Hepatocyte (in vitro differentiated cells): ENCODE results near the gene NAB2. TPM values are rescaled to one million over a fixed set of nuclear protein-coding genes. Genes with fewer than 3 reads are reported as not detected.

Experiments used
- DNase-seq: peaks from one replicate; pipeline ENCODE4 v3.0.0-alpha.2; 2016; ENCODE audit warnings: low spot score
- H2AFZ ChIP-seq: fragments of 200-600 bp; sonication (generic); 2 replicates; pipeline ENCODE4 v1.6.0; 2016; ENCODE audit warnings: antibody characterized with exemption, mild to moderate bottlenecking
- H3K27ac ChIP-seq: fragments of 200-600 bp; sonication (generic); 2 replicates; pipeline ENCODE4 v1.5.1; 2016; ENCODE audit warnings: mild to moderate bottlenecking
- H3K27me3 ChIP-seq: fragments of 200-600 bp; sonication (generic); 2 replicates; pipeline ENCODE4 v1.6.1; 2016
- H3K36me3 ChIP-seq: fragments of 200-600 bp; sonication (generic); replicated peaks from 2 replicates; pipeline ENCODE4 v1.5.1; 2016; ENCODE audit warnings: low read depth; ENCODE audit not compliant: insufficient read depth
- H3K4me1 ChIP-seq: fragments of 200-600 bp; sonication (generic); 2 replicates; pipeline ENCODE4 v1.5.1; 2016; ENCODE audit warnings: mild to moderate bottlenecking, moderate library complexity; ENCODE audit not compliant: insufficient read depth
- H3K4me2 ChIP-seq: fragments of 200-600 bp; sonication (generic); 2 replicates; pipeline ENCODE4 v1.6.0; 2016
- H3K4me3 ChIP-seq: fragments of 200-600 bp; sonication (generic); 2 replicates; pipeline ENCODE4 v1.5.1; 2016; ENCODE audit warnings: mild to moderate bottlenecking
- H3K79me2 ChIP-seq: fragments of 200-600 bp; sonication (generic); 2 replicates; pipeline ENCODE4 v1.6.0; 2017; ENCODE audit warnings: mild to moderate bottlenecking
- H3K9me2 ChIP-seq: fragments of 200-600 bp; sonication (generic); replicated peaks from 2 replicates; pipeline ENCODE4 v1.6.0; 2017; ENCODE audit warnings: mild to moderate bottlenecking; ENCODE audit not compliant: insufficient read depth
- H3K9me3 ChIP-seq: fragments of 200-600 bp; sonication (generic); 2 replicates; pipeline ENCODE4 v1.5.1; 2016; ENCODE audit warnings: low read depth, mild to moderate bottlenecking
- H4K20me1 ChIP-seq: fragments of 200-600 bp; sonication (generic); 2 replicates; pipeline ENCODE4 v1.6.0; 2016; ENCODE audit warnings: mild to moderate bottlenecking; ENCODE audit not compliant: insufficient read depth, poor library complexity, severe bottlenecking
- EZH2 ChIP-seq: fragments of 200-600 bp; sonication (generic); IDR thresholded peaks from 2 replicates; pipeline ENCODE4 v1.6.1; 2016; ENCODE audit warnings: antibody characterized with exemption, mild to moderate bottlenecking, borderline replicate concordance
- EZH2phosphoT487 ChIP-seq: fragments of 200-600 bp; sonication (generic); IDR thresholded peaks from one replicate; pipeline ENCODE4 v1.6.1; 2018; ENCODE audit warnings: antibody characterized with exemption, mild to moderate bottlenecking, low read depth, moderate library complexity; ENCODE audit not compliant: unreplicated experiment, severe bottlenecking
- WGBS: methylation state at CpG from one replicate; pipeline ENCODE4 v1.1.6; 2016; ENCODE audit warnings: low lambda C conversion rate; ENCODE audit errors: missing lambda C conversion rate; 5-methylcytosine and 5-hydroxymethylcytosine counted together
- polyA plus RNA-seq: library from polyadenylated mRNA; unstranded; fragments of >200 nt; fragmentation: Nextera tagmentation; extraction: Ambion mirVana; gene quantifications from 2 replicates; pipeline ENCODE4 v1.2.1, GENCODE V29; 2016
- total RNA-seq: library from RNA; depleted of rRNA; stranded (reverse); fragments of >200 nt; gene quantifications from 2 replicates; pipeline ENCODE4 v1.2.3, GENCODE V29; 2014
- TF ChIP-seq, protein P1 (sequence below): fragments of 200-600 bp; sonication (generic); IDR thresholded peaks from 2 replicates; pipeline ENCODE4 v1.5.1; 2016; ENCODE audit warnings: antibody characterized with exemption, mild to moderate bottlenecking; ENCODE audit not compliant: poor library complexity

NAB2 gene
- total and polyA plus RNA-seq, 2 experiments from 2014 or later: 12.3 to 21.9 TPM

DNA sequence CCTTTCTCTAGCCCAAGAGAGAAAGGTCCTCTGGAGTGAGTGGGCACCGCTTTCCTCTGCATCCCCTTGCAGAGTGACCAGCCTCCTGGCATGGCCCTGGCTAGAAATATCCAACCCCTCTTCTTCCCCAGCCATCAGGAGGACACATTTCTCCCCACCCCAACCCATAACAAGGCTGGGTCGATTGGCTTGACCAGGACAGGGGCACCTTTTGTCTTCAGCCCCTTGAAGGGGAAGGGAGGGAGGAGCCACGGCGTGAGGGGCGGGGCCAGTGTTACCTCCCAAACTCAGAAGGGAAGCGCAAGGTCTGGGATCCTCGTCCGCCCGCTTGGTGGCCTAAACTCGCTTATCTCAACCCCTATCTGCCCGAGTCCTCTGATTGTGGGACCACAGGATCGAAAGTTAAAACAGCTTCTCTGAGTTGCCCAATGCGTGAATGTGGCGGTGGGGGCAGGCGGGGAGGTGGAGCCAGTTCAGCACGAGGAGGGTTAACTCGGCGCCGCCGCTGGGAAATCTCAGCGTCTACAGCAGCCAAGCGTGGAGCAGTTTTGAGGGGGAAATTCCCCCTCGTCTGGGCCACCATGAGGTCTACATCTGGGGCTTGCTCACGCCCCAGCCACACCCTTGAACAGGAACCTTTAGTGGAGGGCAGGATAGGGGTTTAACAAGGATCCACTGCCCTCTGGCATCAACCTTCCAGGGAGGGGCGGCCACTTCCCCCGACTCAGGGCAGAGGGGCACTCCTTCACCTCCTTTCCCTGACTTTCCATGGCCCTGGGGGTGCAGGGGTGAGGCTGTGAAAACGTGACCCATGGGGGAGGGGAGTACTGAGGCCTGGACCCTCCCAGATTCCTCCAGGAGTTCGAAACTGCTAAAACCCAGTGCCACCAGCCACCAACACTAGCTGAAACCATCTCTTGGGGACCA is 21.5 kb downstream of the NAB2 start:
- Histone ChIP-seq H3K9me3 (no peaks in the 10 kb centered on the region), H3K27me3 (no peaks in the 10 kb centered on the region), H3K4me3 (peak overlapping the region; percentile 52), H2AFZ (peak overlapping the region; percentile 69), H3K4me2 (peak overlapping the region; percentile 93), H3K9me2 (no peaks in the 10 kb centered on the region), H3K4me1 (peaks cover 30% of the 10 kb centered on the region), H3K27ac (peak overlapping the region; percentile 100), H3K79me2 (peaks cover 26% of the 10 kb centered on the region), H3K36me3 (no peaks in the 10 kb centered on the region), H4K20me1 (peaks cover 10% of the 10 kb centered on the region)
- TF ChIP-seq EZH2phosphoT487: no peak
- TF ChIP-seq, protein P1, sequence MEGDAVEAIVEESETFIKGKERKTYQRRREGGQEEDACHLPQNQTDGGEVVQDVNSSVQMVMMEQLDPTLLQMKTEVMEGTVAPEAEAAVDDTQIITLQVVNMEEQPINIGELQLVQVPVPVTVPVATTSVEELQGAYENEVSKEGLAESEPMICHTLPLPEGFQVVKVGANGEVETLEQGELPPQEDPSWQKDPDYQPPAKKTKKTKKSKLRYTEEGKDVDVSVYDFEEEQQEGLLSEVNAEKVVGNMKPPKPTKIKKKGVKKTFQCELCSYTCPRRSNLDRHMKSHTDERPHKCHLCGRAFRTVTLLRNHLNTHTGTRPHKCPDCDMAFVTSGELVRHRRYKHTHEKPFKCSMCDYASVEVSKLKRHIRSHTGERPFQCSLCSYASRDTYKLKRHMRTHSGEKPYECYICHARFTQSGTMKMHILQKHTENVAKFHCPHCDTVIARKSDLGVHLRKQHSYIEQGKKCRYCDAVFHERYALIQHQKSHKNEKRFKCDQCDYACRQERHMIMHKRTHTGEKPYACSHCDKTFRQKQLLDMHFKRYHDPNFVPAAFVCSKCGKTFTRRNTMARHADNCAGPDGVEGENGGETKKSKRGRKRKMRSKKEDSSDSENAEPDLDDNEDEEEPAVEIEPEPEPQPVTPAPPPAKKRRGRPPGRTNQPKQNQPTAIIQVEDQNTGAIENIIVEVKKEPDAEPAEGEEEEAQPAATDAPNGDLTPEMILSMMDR: peak; percentile 3
- WGBS: 4% methylated on average over 27 of the region's 28 CpGs
- DNase-seq: peak; percentile 70

DNA sequence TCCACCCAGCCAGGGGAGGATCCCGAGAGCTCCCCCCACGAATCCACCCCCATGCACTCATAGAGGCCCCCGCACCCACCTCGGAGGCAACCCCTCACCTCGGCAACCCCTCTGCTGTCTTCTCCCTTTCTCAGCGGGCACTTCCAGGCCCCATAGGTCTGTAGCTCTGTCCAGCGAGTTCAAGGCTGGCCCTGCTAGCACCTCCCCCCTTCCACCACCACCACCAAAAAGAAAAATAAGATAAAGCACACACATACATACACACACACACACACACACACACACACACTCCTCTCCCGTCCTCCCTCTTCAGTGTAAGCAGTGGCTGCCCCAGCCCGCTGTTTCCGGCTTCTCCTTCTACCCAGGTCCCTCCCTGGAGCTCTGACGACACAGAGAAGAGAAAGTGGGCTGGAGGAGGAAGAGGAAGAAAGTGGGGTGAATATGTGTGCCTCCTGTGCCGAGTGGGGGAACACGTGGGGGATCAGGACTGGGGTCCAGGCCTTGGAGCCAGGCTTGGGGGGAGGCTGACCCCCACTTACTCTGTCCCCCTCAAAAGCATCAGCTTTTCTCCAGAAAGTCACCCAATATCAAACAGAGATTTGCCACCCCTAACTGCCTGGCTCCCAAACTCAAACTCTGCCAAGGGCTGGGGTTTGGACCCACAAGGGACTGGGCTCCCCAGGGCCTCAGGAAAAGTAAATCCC is 22.3 kb downstream of the NAB2 start, which contains the start of gene STAT6:
Gene STAT6, minus strand, starts transcription at position 332 of the 704 bp plus-strand sequence. CDS start 3,084 bp downstream, outside the sequence.
- peak within 1 kb of the TSS; percentile 100 for H3K27ac ChIP-seq
- no peaks in the 10 kb centered on the region for H3K36me3 ChIP-seq
- WGBS: 7% methylated on average over 7 of the region's 13 CpGs
- peaks cover 26% of the 10 kb centered on the region for H3K79me2 ChIP-seq
- peak within 1 kb of the TSS; percentile 93 for H3K4me2 ChIP-seq
- H3K9me3 ChIP-seq: no peaks in the 10 kb centered on the region
- H2AFZ ChIP-seq: peak within 1 kb of the TSS; percentile 69
- no peaks in the 10 kb centered on the region for H3K27me3 ChIP-seq
- TF ChIP-seq, protein P1: no peak
- peak; percentile 91 for DNase-seq
- peak within 1 kb of the TSS; percentile 52 for H3K4me3 ChIP-seq
- H3K4me1 ChIP-seq: peaks cover 30% of the 10 kb centered on the region
- peaks cover 10% of the 10 kb centered on the region for H4K20me1 ChIP-seq
- no peaks in the 10 kb centered on the region for H3K9me2 ChIP-seq

GRCh38 chr12:57112492-57113294 is 23.8 kb downstream of the NAB2 start:
- DNase-seq: no peak
- H3K9me2 ChIP-seq: no peaks in the 10 kb centered on the region
- H3K4me3 ChIP-seq: no peak overlapping the region
- peak overlapping the region; percentile 93 for H3K4me2 ChIP-seq
- H3K36me3 ChIP-seq: no peaks in the 10 kb centered on the region
- 73% methylated on average over 9 of the region's 9 CpGs for WGBS
- H3K9me3 ChIP-seq: no peaks in the 10 kb centered on the region
- H3K4me1 ChIP-seq: peaks cover 30% of the 10 kb centered on the region
- no peak overlapping the region for H2AFZ ChIP-seq
- H4K20me1 ChIP-seq: peaks cover 3% of the 10 kb centered on the region
- no peaks in the 10 kb centered on the region for H3K27me3 ChIP-seq
- peak overlapping the region; percentile 100 for H3K27ac ChIP-seq
- H3K79me2 ChIP-seq: peaks cover 25% of the 10 kb centered on the region
- TF ChIP-seq EZH2 (no peak), EZH2phosphoT487 (no peak)
- TF ChIP-seq, protein P1: peak; percentile 96
